ENCODE results near the gene THOC1.
"Not testable (repeated sequence)": the region's sequence is repeated elsewhere in the genome, so short reads cannot be mapped to it uniquely, and the experiment has no call there.

THOC1 gene

GRCh38 chr18:295756-296490 lies 28.1 kb upstream of the THOC1 start:
- peak in 1 of 2 donors; percentile 54 for DNase-seq (ENCODE audit: low read depth in 2 of 2)
- TF ChIP-seq, protein P1, sequence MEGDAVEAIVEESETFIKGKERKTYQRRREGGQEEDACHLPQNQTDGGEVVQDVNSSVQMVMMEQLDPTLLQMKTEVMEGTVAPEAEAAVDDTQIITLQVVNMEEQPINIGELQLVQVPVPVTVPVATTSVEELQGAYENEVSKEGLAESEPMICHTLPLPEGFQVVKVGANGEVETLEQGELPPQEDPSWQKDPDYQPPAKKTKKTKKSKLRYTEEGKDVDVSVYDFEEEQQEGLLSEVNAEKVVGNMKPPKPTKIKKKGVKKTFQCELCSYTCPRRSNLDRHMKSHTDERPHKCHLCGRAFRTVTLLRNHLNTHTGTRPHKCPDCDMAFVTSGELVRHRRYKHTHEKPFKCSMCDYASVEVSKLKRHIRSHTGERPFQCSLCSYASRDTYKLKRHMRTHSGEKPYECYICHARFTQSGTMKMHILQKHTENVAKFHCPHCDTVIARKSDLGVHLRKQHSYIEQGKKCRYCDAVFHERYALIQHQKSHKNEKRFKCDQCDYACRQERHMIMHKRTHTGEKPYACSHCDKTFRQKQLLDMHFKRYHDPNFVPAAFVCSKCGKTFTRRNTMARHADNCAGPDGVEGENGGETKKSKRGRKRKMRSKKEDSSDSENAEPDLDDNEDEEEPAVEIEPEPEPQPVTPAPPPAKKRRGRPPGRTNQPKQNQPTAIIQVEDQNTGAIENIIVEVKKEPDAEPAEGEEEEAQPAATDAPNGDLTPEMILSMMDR (IDR thresholded peaks at IDR 0.05; ENCODE audit: low read depth, low read length) = no peak
- no peak overlapping the region for H3K4me3 ChIP-seq (replicated peaks in 1 of 2; ENCODE audit: low read depth in 2 of 2, low read length in 2 of 2)

GRCh38 chr18:294566-294965 lies 26.7 kb upstream of the THOC1 start:
- DNase-seq (ENCODE audit: low read depth in 2 of 2) = no peak
- no peak overlapping the region for H3K4me3 ChIP-seq (replicated peaks in 1 of 2; ENCODE audit: low read depth in 2 of 2, low read length in 2 of 2)
- TF ChIP-seq, protein P1 (IDR thresholded peaks at IDR 0.05; ENCODE audit: low read depth, low read length) = no peak

DNA sequence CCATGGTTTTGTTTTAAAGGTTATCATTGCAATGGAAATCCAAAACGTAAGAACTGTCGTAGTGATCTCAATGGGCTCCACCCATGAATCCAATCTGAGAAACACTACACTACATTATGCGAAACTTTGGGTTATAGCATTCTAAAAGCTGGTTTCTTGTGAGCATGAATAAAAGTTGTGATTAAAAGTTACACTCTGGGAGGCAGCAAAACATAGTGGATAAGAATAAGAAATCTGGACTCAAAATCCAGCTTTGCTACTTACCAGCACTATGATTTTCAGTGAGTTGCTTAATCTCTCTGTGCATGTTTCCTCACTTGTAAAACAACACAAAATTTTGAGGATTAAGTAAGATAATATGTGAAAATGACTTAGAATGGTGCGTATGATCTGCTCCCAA lies 25.7 kb upstream of the THOC1 start:
- TF ChIP-seq, protein P1 (IDR thresholded peaks at IDR 0.05; ENCODE audit: low read depth, low read length) = no peak
- H3K4me3 ChIP-seq (replicated peaks in 1 of 2; ENCODE audit: low read depth in 2 of 2, low read length in 2 of 2) = no peak overlapping the region
- DNase-seq (ENCODE audit: low read depth in 2 of 2) = peak; percentile 31 to 62

GRCh38 chr18:292271-292670 lies 24.4 kb upstream of the THOC1 start:
- TF ChIP-seq, protein P1 (IDR thresholded peaks at IDR 0.05; ENCODE audit: low read depth, low read length) = peak; percentile 22
- H3K4me3 ChIP-seq (replicated peaks in 1 of 2; ENCODE audit: low read depth in 2 of 2, low read length in 2 of 2) = no peak overlapping the region
- peak in 1 of 2 donors; percentile 20 for DNase-seq (ENCODE audit: low read depth in 2 of 2)

GRCh38 chr18:289970-290369 lies 22.1 kb upstream of the THOC1 start:
- not testable (repeated sequence) for DNase-seq (ENCODE audit: low read depth in 2 of 2); H3K4me3 ChIP-seq (replicated peaks in 1 of 2; ENCODE audit: low read depth in 2 of 2, low read length in 2 of 2)

DNA sequence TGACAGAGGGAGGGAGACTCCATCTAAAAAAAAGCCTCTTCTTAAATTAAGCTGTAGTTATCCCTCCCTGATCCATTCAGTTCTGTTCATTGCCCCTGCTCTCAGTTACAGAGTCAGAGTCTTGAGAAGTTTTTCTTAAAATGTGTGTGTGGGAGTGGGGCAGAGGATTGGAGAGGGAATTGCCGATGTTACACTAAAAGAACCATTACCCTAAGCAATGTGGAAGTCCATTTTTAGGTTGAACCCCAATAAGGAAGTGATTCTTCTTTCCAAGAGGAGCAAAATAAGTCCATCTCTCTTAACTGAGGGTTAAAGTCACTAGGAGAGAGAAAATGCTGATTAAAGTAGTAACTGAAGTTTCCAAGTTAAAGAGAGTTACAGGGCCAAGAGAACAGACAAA lies 21.2 kb upstream of the THOC1 start:
- TF ChIP-seq, protein P1 (IDR thresholded peaks at IDR 0.05; ENCODE audit: low read depth, low read length) = no peak
- H3K4me3 ChIP-seq (replicated peaks in 1 of 2; ENCODE audit: low read depth in 2 of 2, low read length in 2 of 2) = no peak overlapping the region
- no peak for DNase-seq (ENCODE audit: low read depth in 2 of 2)

DNA sequence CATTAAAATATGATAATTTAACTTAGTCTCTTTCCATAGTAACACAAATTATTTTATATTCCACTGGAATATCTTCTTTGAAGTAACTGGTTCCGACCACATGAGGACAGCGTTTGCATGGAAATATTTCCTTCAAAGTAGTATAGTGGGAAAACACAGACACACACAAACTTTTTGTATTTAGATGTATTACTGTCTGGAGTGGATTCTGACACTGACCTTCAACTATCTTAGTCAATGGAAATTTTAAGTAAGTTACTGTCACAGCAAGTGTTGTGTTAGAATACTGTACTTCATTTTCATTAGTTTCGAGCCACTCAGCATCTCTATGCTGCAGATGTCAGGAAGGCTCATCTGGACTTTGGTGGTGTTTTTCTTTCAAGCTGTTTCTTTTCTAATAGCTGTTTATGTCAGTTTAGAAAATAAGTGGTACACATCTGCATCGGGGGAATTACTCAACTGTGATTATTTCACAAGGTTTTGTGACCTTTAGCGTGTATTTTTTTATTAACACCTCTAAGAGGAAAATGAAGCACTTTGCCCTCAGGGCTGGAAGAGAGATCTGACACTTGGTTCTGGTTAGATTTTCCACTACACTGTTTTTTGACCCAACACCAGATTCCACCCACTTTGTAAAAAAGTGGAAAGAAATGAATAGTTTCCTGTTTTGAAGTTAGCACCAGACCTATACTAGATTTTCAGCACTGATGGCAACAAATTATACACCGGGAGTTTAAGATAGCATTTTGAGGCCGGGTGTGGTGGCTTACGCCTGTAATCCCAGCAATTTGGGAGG lies 18.9 kb upstream of the THOC1 start:
- TF ChIP-seq, protein P1 (IDR thresholded peaks at IDR 0.05; ENCODE audit: low read depth, low read length) = peak; percentile 58
- DNase-seq (ENCODE audit: low read depth in 2 of 2) = peak; percentile 55 to 63
- no peak overlapping the region for H3K4me3 ChIP-seq (replicated peaks in 1 of 2; ENCODE audit: low read depth in 2 of 2, low read length in 2 of 2)
